Stimulated activated naive CD8-positive, alpha-beta T cell treated with anti-CD3 and anti-CD28 coated beads, Interleukin-15, Interleukin-2, amounts not matched to agents 100 ng/mL and 50 ng/mL, for 24 hours (primary cell): ENCODE measurements around the gene AOAH.
"Not testable (repeated sequence)": the region's sequence is repeated elsewhere in the genome, so short reads cannot be mapped to it uniquely, and the experiment has no call there.

Source experiments
- H3K27ac Mint-ChIP-seq: one replicate; pipeline ENCODE4 v1.8.0; 2021; ENCODE audit warnings: mild to moderate bottlenecking, mixed read lengths
- H3K27me3 Mint-ChIP-seq: one replicate; pipeline ENCODE4 v1.8.0; 2021; ENCODE audit warnings: mixed read lengths
- H3K36me3 Mint-ChIP-seq: one replicate; pipeline ENCODE4 v1.8.0; 2021; ENCODE audit warnings: low read depth, mixed read lengths
- H3K4me1 Mint-ChIP-seq: one replicate; pipeline ENCODE4 v1.8.0; 2021; ENCODE audit warnings: low read depth, mixed read lengths
- H3K4me3 Mint-ChIP-seq: one replicate; pipeline ENCODE4 v1.8.0; 2021; ENCODE audit warnings: mild to moderate bottlenecking, mixed read lengths
- H3K9me3 Mint-ChIP-seq: one replicate; pipeline ENCODE4 v1.8.0; 2021; ENCODE audit warnings: mixed read lengths

The AOAH gene

DNA sequence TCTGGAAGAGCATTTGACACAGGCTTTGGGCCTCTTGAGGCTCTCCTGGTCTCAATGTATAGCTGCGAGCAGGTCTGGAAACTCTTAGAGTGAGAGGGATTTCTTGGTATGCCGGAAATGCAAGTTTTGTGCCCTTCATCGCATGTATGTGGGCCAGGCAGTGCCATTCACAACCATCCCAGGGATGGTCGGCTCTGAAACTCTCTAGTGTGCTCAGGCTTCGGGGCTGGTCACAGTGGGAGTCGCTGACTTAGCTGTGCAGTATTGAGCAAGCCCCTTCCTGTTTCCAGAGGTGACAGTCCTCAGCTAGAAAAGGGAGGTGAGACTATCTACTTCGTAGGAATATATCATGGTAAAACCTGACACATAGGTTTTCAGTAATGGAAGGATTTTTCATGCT is 2.0 kb upstream of the AOAH start:
- Mint-ChIP-seq H3K27me3 (no peaks in the 10 kb centered on the region), H3K27ac (peak overlapping the region; percentile 87), H3K9me3 (peaks cover 5% of the 10 kb centered on the region), H3K4me1 (peaks cover 70% of the 10 kb centered on the region), H3K36me3 (peaks cover 11% of the 10 kb centered on the region), H3K4me3 (peak overlapping the region; percentile 47)

GRCh38 chr7:36724996-36725395 is 702 bp upstream of the AOAH start:
- peaks cover 78% of the 10 kb centered on the region for H3K4me1 Mint-ChIP-seq
- H3K27me3 Mint-ChIP-seq, result no peaks in the 10 kb centered on the region
- H3K9me3 Mint-ChIP-seq, result no peaks in the 10 kb centered on the region
- peak overlapping the region; percentile 36 for H3K27ac Mint-ChIP-seq
- H3K36me3 Mint-ChIP-seq, result peaks cover 9% of the 10 kb centered on the region
- H3K4me3 Mint-ChIP-seq, result peak overlapping the region; percentile 87

- peaks cover 8% of the 10 kb centered on the region for H3K36me3 Mint-ChIP-seq
- H3K4me1 Mint-ChIP-seq, result peaks cover 94% of the 10 kb centered on the region
- no peaks in the 10 kb centered on the region for H3K27me3 Mint-ChIP-seq
- peak overlapping the region; percentile 87 for H3K4me3 Mint-ChIP-seq
- peaks cover under 1% of the 10 kb centered on the region for H3K9me3 Mint-ChIP-seq
- H3K27ac Mint-ChIP-seq, result peak overlapping the region; percentile 92
Measured at GRCh38 chr7:36723291-36723690, 1.0 kb downstream of the AOAH start.

GRCh38 chr7:36719083-36719632 is 5.1 kb downstream of the AOAH start:
- Mint-ChIP-seq H3K27ac (no peak overlapping the region), H3K36me3 (peaks cover 25% of the 10 kb centered on the region), H3K4me1 (peaks cover 62% of the 10 kb centered on the region), H3K9me3 (peaks cover 11% of the 10 kb centered on the region), H3K27me3 (no peaks in the 10 kb centered on the region), H3K4me3 (no peak overlapping the region)

DNA sequence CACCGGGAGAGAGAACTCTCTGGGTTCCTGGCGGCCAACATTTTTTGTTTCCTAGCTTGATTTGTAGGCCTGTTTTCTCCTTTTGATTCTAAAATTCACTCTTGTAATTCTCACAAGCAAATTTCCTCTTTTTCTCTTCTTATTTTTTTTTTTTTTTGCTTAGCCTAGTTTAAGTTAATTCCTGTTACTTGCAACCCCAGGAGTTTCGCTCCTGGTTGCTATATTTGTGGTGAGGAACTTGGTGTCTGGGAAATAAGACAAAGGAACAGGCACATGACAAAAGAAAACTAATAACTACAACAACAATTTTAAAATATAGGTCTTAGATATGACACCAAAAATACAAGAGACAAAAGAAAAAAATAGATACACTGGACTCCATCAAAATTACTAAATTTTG is 6.7 kb downstream of the AOAH start:
- H3K4me1 Mint-ChIP-seq, result peaks cover 59% of the 10 kb centered on the region
- no peak overlapping the region for H3K4me3 Mint-ChIP-seq
- no peak overlapping the region for H3K27ac Mint-ChIP-seq
- H3K9me3 Mint-ChIP-seq, result peaks cover 11% of the 10 kb centered on the region
- H3K27me3 Mint-ChIP-seq, result no peaks in the 10 kb centered on the region
- H3K36me3 Mint-ChIP-seq, result peaks cover 25% of the 10 kb centered on the region

DNA sequence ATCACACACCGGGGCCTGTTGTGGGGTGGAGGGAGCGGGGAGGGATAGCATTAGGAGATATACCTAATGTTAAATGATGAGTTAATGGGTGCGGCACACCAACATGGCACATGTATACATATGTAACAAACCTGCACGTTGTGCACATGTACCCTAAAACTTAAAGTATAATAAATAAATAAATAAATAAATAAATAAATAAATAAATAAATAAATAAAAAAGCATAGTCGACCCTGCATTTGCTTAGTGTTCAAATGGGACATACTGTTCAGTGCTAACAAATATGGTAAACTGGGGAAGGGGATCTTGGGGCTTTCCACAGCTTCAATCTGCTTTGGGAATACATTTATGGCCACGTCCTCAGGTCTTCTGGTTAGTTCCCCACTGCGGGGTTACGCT is 7.5 kb downstream of the AOAH start:
- H3K4me3 Mint-ChIP-seq, H3K27me3 Mint-ChIP-seq, H3K27ac Mint-ChIP-seq: not testable (repeated sequence)
- Mint-ChIP-seq H3K9me3 (peaks cover 11% of the 10 kb centered on the region), H3K36me3 (peaks cover 25% of the 10 kb centered on the region), H3K4me1 (peaks cover 60% of the 10 kb centered on the region)

DNA sequence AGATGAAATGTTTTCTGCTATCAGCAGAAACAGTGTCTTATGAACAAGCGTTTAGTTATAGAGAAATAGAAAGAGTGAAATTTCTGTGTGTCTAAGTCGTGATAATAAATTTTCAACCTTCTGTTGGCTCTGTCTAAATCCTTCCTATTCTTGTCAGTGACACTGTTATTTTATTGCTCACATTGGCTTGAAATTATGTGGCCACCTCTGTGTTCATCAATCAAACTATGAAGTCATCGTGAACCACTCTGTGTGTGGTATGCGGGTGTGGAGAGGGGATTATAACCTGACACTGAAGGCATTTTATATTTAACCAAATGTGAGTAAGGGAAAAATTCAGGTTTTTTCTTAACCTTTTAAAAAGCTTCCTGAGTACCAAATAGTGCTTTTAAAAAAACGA is 12.3 kb downstream of the AOAH start:
- Mint-ChIP-seq H3K36me3 (peaks cover 32% of the 10 kb centered on the region), H3K27me3 (no peaks in the 10 kb centered on the region), H3K4me3 (no peak overlapping the region), H3K9me3 (peaks cover 2% of the 10 kb centered on the region), H3K4me1 (peaks cover 67% of the 10 kb centered on the region), H3K27ac (peak overlapping the region; percentile 78)

DNA sequence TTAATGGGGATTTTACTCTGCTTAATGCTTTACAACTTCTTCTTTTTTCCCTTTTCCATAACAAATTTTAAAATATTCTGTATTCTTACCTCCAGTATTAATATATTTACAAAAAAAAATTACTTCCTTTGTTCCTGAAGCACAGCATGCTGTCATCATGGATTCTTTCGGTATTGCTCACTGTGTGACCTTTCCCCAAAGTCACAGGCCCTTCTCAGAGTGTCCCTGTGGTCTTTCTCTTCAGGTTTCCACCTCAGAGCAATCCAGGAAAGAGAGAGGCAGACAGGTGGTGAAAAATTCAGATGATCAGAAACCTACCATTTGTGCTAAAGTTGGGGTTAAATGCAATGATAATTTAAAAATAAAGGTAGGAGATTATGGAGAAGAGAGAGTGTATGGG is 13.0 kb downstream of the AOAH start:
- Mint-ChIP-seq H3K4me1 (peaks cover 74% of the 10 kb centered on the region), H3K36me3 (peaks cover 35% of the 10 kb centered on the region), H3K27me3 (no peaks in the 10 kb centered on the region), H3K4me3 (peak overlapping the region; percentile 57), H3K27ac (peak overlapping the region; percentile 78), H3K9me3 (peaks cover 1% of the 10 kb centered on the region)

DNA sequence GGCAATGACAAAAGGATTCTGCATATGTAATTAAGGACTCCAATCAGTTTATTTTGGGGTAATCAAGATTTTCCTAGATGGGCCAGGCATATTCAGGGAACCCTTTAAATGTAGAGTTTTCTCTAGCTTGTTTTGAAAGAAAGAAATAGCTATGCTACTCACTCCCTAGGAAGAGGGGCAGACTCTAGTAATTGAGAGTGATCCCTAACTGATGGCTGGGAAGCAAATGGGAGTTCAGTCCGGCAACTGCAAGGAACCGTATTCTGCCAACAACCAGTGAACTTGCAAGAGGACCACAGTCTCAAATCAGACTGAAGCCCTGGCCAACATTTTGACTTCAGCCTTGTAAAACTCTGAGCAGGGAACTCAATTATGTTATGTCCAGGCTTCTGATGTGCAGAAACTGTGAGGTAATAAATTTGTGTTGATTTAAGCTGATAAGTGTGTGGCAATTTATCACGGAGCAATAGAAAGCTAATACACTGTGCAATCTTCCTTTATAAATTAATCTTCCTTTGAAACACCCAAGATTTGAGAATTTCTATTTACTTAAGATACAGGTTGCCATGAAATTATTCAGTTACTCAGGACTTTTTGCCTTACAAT is 14.0 kb downstream of the AOAH start:
- Mint-ChIP-seq H3K27me3 (no peaks in the 10 kb centered on the region), H3K4me3 (no peak overlapping the region), H3K27ac (peak overlapping the region; percentile 78), H3K9me3 (peaks cover 8% of the 10 kb centered on the region), H3K36me3 (peaks cover 44% of the 10 kb centered on the region), H3K4me1 (peaks cover 83% of the 10 kb centered on the region)

DNA sequence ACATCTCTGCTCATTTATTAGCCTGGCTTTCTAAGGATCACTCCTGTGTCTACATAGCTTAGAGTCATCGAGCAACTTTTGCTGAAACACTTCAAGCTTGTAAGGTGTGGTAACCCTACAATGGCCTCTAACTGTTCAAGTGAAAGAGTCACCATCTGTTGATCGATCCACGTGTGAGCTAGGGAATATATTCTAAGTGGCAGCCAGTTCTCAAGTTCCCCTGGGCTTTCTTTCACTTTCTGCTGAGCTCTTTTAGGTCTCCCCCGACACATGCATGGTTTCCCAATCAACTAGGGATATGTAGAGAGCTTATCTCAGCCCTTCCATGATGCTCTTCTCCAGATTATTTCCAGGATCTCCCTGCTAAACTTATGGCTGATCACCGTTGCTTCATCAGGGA is 15.5 kb downstream of the AOAH start:
- Mint-ChIP-seq H3K27me3 (no peaks in the 10 kb centered on the region), H3K9me3 (peaks cover 14% of the 10 kb centered on the region), H3K4me3 (peak overlapping the region; percentile 28), H3K4me1 (peaks cover 97% of the 10 kb centered on the region), H3K36me3 (peaks cover 56% of the 10 kb centered on the region), H3K27ac (peak overlapping the region; percentile 49)

GRCh38 chr7:36707898-36708297 is 16.4 kb downstream of the AOAH start:
- H3K4me1 Mint-ChIP-seq, result peaks cover 97% of the 10 kb centered on the region
- H3K9me3 Mint-ChIP-seq, result peaks cover 14% of the 10 kb centered on the region
- peak overlapping the region; percentile 89 for H3K27ac Mint-ChIP-seq
- peaks cover 60% of the 10 kb centered on the region for H3K36me3 Mint-ChIP-seq
- peak overlapping the region; percentile 35 for H3K4me3 Mint-ChIP-seq
- H3K27me3 Mint-ChIP-seq, result no peaks in the 10 kb centered on the region

DNA sequence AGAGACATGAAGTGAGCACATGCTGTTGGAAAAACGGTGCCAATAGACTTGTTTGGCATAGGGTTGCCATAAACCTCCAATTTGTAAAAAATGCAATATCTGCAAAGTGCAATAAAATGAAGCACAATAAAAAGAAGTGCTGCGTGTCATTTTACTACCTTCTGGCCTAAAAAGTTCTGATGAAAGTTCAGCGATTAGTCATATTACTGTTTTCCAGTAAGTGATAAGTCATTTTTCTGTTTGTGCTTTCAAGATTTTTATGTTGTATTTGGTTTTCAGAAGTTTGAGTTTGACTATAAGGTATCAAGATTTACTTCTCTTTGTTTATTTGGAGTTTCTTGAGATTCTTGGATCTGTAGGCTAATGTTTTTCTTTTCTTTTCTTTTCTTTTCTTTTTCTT is 16.8 kb downstream of the AOAH start:
- Mint-ChIP-seq H3K4me3 (peak overlapping the region; percentile 35), H3K4me1 (peaks cover 97% of the 10 kb centered on the region), H3K36me3 (peaks cover 60% of the 10 kb centered on the region)

GRCh38 chr7:36703860-36704259 is 20.4 kb downstream of the AOAH start:
- H3K9me3 Mint-ChIP-seq, result peaks cover 14% of the 10 kb centered on the region
- H3K4me1 Mint-ChIP-seq, result peaks cover 85% of the 10 kb centered on the region
- peaks cover 39% of the 10 kb centered on the region for H3K36me3 Mint-ChIP-seq
- H3K4me3 Mint-ChIP-seq, H3K27ac Mint-ChIP-seq, H3K27me3 Mint-ChIP-seq: not testable (repeated sequence)

More for the DNA sequence above, 16.8 kb downstream of the AOAH start:
- Mint-ChIP-seq H3K27me3 (no peaks in the 10 kb centered on the region), H3K27ac (peak overlapping the region; percentile 89), H3K9me3 (peaks cover 14% of the 10 kb centered on the region)

DNA sequence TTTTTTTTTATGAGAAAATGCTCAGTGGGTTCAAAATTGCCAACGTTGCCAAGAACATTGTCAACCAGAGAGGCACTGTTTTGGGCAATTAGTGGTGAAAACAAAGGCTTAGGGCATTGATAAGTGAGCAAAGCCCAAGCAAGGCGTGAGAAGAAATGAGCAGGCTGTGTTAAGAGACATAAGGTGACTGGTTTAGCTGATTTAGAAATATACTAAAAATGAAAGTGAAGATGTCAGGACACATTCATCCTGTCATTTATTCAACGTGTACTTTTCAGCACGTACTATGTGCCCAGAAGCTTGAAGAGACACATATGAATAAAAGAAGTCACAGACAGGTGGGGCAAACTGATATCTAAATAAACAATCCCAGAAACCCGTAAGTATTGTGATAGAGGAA is 31.8 kb downstream of the AOAH start:
- H3K27ac Mint-ChIP-seq, result peak overlapping the region; percentile 91
- no peaks in the 10 kb centered on the region for H3K9me3 Mint-ChIP-seq
- H3K4me3 Mint-ChIP-seq, result no peak overlapping the region
- no peaks in the 10 kb centered on the region for H3K27me3 Mint-ChIP-seq
- H3K4me1 Mint-ChIP-seq, result peaks cover 46% of the 10 kb centered on the region
- peaks cover 5% of the 10 kb centered on the region for H3K36me3 Mint-ChIP-seq

DNA sequence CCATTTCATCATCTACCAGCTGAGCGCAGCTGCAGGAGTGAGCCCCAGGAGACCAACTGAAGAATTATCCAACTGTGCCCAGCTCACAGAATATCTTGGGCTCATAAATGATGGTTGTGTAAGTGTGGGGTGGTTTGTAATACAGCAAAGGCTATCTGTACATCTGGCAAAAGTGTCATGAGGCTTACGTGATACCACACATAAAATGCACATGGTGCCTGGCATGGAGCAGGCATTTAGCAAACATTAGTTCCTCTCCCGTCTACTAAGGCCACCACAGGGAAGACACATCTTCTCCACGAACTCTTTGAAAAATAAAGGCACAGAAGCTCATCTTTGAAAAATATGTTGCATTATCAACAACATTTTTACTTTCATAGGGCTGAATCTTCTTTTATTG is 32.3 kb downstream of the AOAH start:
- Mint-ChIP-seq H3K27ac (peak overlapping the region; percentile 91), H3K9me3 (no peaks in the 10 kb centered on the region), H3K36me3 (peaks cover 5% of the 10 kb centered on the region), H3K4me3 (no peak overlapping the region), H3K27me3 (no peaks in the 10 kb centered on the region), H3K4me1 (peaks cover 51% of the 10 kb centered on the region)
